ENCODE data around the gene AQP6. TPM values are rescaled to one million over a fixed set of nuclear protein-coding genes. Genes with fewer than 3 reads are reported as not detected.
A peak's percentile ranks its signal among the peaks of the same experiment; 100 is the strongest.
"Not testable (repeated sequence)": the region's sequence is repeated elsewhere in the genome, so short reads cannot be mapped to it uniquely, and the experiment has no call there.

Gene AQP6
- polyA plus RNA-seq, 10 donors, result 0.08 to 0.24 (median 0.16) TPM; not detected in 1

DNA sequence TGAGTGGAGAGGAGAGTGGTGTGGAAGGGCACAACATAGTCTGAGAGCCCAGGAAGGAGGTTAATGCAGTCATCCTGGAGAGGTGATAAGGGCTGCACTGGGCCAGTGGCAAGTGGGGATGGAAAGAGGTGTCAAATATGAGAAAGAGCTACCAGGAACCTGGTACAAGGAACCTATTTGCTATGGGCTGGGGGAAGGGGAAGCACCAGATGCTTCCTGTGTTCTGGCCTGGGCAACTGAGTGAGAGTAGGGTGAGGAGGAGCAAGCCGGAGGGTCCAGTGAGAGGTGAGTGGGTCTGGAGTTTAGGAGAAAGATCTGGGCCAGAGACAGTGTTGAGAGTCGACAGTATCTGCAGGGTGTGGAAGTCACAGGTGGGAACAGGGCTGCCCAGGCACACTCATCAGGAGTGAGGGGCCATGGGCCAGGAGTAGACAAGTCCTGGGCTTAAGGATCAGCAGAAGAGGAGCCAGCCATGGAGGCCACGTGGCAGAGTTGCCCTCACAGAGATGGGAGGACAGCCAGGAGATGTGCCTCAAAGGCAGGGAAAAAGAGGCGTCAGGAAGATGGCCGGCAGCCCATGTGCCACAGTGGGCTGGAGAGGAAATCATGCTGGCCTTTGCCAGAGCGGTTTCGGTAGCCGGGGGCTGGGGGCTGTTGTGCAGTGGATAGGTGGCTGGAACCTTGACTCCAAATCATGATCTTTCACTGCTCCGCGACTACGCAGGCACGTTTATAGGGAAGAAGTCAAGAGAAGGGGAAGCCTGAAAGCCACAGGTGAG is 2.9 kb upstream of the AQP6 start:
- no peak for DNase-seq

GRCh38 chr12:49970658-49971057 is 2.1 kb upstream of the AQP6 start:
- DNase-seq, result no peak

DNA sequence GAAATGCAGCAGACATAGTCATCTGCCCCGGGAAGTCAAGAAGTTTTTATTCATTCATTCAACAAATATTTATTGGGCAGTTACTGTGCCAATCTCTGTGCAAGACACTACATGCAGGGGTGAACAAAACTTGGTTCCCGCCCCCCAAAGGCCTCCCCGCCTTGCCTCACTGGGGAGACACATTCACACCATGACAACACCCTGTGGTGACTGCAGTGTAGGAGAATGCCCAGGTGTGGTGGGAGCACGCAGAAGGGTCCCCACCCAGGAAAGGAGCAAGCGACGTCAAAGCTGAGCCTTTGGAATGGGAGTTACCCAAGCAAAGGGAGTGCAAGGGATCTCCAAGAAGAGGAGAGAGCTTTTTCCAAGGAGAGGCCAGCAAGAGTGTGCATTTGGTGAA is 1.6 kb upstream of the AQP6 start:
- no peak for DNase-seq

- DNase-seq, result no peak
Measured at GRCh38 chr12:49972129-49972528, 618 bp upstream of the AQP6 start.

GRCh38 chr12:49973361-49973830 is 649 bp downstream of the AQP6 start:
- DNase-seq, result no peak

DNA sequence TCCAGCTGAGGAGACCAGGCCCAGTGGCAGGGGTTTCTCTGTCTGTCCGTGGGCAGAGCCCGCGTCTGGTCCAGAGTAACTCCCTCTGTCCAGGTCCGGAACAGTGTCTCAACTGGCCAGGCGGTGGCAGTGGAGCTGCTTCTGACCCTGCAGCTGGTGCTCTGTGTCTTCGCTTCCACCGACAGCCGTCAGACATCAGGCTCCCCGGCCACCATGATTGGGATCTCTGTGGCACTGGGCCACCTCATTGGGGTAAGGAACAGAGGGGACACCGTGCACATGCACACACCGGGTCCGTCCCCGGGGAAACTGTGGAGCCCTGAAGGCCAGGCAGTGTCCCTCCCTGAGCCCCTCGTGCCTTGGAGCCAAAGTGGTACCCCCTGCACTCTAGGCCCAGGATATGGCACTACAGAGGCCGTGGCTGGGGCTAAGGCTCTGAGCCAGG is 1.5 kb downstream of the AQP6 start:
- peak; percentile 40 to 83 (median 66) for DNase-seq

DNA sequence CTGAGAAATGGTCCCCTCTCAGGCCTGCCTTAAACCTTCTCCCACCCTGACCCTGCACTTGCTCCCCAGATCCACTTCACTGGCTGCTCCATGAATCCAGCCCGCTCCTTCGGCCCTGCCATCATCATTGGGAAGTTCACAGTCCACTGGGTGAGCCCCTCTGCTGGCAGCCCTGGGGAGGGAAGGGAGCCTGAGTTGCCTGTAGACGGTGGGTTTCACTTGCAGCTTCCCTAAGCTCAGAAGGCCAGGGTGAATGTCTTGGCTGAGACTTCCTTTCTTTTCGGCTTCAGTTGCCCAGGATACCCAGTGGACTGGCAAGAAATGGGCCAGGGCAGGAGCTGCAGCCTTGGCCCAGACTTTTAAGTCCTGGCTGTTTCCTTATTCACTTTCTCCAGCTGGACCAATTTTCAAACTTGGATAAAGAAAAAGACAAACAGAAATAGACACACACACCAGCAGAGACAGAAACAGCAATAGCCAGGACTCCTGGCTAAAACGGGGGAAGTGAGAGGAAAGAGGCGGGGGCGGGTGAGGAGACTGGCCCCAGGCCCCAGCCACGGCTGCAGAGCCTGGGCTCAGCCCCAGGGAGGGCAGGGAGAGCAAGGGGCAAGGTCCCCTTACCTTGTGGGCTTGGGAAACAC is 2.0 kb downstream of the AQP6 start:
- peak; percentile 12 to 76 (median 58) for DNase-seq

DNA sequence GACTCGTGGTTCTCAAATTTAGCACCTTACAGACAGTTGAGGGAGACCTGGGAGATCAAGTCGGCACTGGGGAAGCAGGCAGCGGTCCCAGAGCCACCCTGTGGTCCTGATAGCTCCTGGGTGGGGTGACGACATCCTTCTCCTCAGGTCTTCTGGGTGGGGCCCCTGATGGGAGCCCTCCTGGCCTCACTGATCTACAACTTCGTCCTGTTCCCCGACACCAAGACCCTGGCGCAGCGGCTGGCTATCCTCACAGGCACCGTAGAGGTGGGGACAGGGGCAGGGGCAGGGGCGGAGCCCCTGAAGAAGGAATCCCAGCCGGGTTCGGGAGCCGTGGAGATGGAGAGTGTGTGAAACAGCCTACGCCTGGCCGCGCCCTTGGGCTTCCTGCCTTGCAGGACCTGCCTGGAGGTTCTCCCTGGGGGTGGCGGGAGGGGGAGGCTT is 2.6 kb downstream of the AQP6 start:
- no peak for DNase-seq

DNA sequence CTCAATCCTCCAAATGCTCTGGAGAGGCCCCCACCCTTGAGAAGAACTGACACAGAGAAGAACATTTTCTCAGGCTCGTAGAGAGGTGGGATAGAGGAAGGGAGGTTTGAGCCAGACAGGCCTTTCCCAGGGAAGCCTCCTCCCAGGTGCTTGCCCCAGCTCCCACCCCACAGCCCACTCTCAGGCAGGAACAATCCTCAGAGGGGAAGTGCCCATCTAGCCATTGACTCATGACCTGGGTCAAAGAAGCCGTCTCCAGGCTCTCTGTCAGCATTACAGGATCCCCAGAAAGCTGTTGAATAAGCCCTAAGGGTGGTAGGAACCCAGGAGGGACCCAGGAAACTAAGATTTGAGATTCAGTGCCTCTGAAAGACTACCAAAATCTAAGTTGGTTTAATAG is 3.8 kb downstream of the AQP6 start:
- no peak for DNase-seq

- no peak for DNase-seq
Measured at GRCh38 chr12:49978125-49978524, 5.4 kb downstream of the AQP6 start.

DNA sequence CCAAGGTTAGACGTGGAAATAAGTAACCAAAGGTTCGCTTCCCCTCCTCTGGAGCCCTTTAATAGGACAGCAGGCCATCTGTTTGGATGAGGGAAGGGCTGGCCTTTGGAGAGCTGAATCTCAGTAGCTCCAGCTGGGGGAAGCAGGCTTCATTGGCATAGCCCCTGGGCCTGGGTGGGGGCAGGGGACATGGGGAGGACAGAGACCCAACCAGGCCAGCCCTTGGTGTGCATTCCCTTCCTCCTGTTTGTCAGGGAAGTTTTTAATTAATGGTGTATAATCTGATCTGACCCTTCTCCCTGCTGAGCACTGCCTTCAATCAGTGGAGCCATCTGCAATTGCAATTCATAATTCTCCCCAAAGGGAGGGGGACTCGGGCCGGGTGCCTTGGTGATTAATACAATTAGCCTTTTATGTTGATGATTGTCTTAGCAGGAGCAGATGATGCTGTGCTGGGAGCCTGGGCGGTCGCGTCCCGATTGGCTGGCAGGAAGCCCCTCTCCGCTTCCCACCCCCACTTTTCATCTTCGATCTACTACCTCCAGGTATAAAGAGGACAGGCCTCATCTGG is 6.4 kb downstream of the AQP6 start:
- no peak for DNase-seq

- no peak for DNase-seq
Measured at GRCh38 chr12:49979791-49980190, 7.0 kb downstream of the AQP6 start.

DNA sequence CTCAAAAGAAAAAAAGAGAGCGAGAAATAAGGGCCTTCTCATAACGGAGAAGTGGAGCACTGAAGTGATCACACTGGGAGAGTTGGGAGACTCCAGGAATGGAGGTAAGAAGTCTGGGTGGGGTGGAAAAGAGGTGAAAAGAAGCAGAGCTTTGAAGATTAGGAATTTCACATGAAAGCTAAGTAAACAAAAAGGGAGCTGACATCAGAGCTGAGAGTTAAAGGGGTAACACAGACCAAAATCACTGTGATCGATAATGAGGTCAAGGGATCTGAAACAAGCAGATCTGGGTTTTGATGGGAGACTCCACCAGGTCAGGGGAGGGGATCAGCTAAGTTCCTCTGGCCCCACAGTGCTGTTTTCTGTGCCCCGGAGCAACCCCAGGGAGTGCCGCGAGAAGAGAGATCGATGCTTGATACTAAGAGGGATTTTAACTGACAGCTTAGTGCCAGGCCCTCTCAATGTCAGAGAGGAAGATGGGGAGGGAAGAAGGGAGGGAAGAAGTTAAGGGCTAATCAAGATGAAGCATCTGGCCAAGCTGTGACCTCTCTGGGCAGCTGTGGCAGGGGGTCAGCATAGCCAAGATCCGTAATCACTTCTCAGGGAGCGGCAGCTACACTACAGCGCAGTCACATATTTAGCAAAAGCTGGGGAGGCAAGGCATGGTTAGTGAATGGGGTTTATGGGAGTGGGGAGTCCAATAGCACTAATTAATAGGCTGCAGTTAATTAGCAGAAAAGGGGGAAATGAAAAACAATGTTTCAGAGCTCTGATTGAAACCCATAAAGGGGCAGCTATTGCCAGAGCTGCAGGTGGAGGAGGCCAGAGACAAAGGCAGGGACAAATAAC is 8.0 kb downstream of the AQP6 start:
- no peak for DNase-seq

GRCh38 chr12:49982246-49983087 is 9.7 kb downstream of the AQP6 start:
- no peak for DNase-seq

DNA sequence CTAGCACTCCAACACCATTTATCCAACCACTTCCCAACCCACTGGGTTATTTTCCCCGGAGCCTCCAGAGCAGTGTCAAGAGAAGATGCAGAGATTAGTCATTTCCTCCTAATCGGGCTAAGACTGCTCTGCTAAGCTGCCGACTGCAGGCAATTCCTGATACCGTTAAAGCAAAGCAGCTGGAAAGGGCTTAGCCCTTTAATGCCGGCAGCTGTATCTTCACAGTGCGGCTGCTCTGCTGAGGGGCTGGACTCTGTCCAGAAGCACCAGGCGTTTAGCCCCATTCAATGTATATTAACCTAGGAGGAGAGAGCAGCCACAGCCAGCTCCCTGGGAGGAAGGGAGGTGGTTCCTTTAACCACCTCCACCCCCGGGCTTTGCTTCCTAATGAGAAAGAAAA is 11.1 kb downstream of the AQP6 start:
- DNase-seq, result peak; percentile 72 to 89 (median 79)

DNA sequence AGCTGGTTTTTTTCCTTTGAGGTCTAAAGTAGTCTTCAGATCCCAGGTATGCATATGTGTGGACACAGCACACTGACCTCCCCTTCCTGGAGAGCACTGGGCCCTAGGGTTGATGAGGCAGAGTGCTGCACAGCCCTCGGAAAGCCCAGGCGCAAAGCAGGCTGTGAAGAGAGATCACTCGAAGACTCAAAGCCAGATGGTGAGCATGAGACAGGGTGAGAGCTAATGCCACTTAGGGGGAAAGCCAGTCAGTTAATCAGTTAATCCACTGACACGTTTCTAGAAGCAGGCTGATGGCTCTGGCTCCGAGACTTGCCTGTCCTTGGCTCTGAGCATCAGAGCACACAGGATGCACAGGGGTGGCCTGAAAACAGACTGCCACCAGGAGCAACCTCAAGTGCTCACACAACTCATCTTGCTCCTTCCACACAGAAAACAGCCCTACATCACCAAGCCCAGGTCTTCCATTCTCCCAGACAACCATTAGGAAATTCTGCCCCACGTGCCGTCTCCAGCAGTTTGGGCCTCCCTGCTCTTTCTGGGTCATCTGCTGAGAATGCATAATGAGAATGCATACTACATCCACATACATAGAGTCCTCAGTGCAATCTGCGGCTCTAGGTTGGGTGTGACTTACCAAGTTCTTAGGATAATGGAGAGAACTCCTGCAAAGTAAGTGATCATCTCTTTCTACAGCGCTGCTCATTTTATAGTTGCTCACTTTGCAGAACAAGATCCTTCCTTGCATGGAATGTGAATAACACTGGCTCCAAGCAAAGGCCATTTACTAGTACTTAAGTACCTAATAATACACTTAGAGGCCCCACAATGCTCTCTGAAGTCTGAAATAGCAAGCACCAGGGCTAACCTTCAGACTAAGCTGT is 12.0 kb downstream of the AQP6 start:
- DNase-seq, result no peak

DNA sequence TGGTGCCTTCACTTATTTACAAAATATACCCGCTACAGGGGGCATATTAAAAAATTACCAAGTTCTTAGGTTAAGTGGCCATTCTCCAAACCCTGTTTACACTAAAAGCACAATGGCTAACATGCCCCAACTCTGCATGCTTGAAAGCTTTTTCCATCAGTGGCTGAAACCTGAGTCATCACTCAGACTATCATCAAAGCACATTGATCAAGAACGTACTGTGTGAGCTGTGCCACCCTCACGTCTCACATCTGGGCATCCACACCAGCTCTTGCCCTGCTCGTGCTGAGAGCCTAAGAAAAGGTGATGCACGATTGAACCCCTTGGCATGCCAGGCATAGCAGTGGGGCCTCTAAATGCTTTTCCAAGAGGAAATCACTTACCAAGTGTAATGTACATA is 13.2 kb downstream of the AQP6 start:
- DNase-seq, result no peak

GRCh38 chr12:49986476-49986875 is 13.7 kb downstream of the AQP6 start:
- DNase-seq, result not testable (repeated sequence)

GRCh38 chr12:49987625-49988303 is 15.0 kb downstream of the AQP6 start:
- DNase-seq, result no peak
